SH-SY5Y (cell line): Measurements from ENCODE around the gene ZNF445.

Experiments used
- GATA2 ChIP-seq: IDR thresholded peaks from 2 replicates; pipeline ENCODE4 v1.6.1; 2011; ENCODE audit warnings: mild to moderate bottlenecking, low read depth, low read length
- GATA3 ChIP-seq: IDR thresholded peaks from 2 replicates; pipeline ENCODE4 v1.6.1; 2011; ENCODE audit warnings: low read depth, mild to moderate bottlenecking, low read length, moderate library complexity

DNA sequence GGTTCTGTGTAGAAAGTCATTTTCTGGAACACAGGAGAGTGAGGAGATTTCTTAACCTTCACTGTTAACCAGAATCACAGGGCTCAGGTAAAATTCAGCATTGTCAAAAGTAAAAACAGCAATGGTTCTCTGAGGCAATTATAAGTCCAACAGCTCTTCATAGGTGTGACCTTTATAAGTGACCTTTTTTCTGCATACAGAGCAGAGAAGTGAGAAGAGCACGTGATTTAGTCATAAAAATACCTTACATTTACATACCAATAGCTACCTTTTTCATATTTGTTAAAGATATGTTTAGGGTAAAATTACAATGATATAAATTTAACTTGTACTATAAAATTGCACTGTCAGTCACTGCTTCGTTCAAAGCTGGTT is 41.3 kb upstream of the ZNF445 start:
- TF ChIP-seq GATA2 (no peak), GATA3 (no peak)
